Midbrain (tissue), 1 donor: ENCODE data around the gene PILRB.
"Not testable (repeated sequence)": the region's sequence is repeated elsewhere in the genome, so short reads cannot be mapped to it uniquely, and the experiment has no call there.

Experiments
- DNase-seq: peaks from one replicate; lab custom pipeline; 2025; lab: John Stamatoyannopoulos, UW

Gene PILRB

GRCh38 chr7:100356416-100357068 lies 1.4 kb upstream of the PILRB start:
- no peak for DNase-seq

GRCh38 chr7:100357131-100357561 lies 771 bp upstream of the PILRB start:
- no peak for DNase-seq

- DNase-seq, result no peak
Observed at GRCh38 chr7:100358857-100359212, 918 bp downstream of the PILRB start.

GRCh38 chr7:100360135-100360854 lies 2.4 kb downstream of the PILRB start:
- DNase-seq, result no peak

GRCh38 chr7:100363098-100363497 lies 5.2 kb downstream of the PILRB start:
- DNase-seq, result no peak

GRCh38 chr7:100363797-100364196 lies 5.9 kb downstream of the PILRB start:
- DNase-seq, result not testable (repeated sequence)

GRCh38 chr7:100364480-100364879 lies 6.6 kb downstream of the PILRB start:
- no peak for DNase-seq

- not testable (repeated sequence) for DNase-seq
Observed at GRCh38 chr7:100365998-100366367, 8.1 kb downstream of the PILRB start.

- DNase-seq, result no peak
Observed at GRCh38 chr7:100366411-100367250, 8.7 kb downstream of the PILRB start.

- DNase-seq, result no peak
Observed at GRCh38 chr7:100367251-100367620, 9.3 kb downstream of the PILRB start.

- DNase-seq, result no peak
Observed at GRCh38 chr7:100367676-100368613, 10.0 kb downstream of the PILRB start.

- DNase-seq, result peak; percentile 38
Observed at GRCh38 chr7:100369105-100369504, 11.2 kb downstream of the PILRB start.

- DNase-seq, result no peak
Observed at GRCh38 chr7:100370303-100370702, 12.4 kb downstream of the PILRB start.

GRCh38 chr7:100370746-100371145 lies 12.8 kb downstream of the PILRB start:
- no peak for DNase-seq

GRCh38 chr7:100371561-100372171 lies 13.7 kb downstream of the PILRB start:
- no peak for DNase-seq

GRCh38 chr7:100372256-100372655 lies 14.3 kb downstream of the PILRB start:
- no peak for DNase-seq

- no peak for DNase-seq
Observed at GRCh38 chr7:100372694-100373093, 14.8 kb downstream of the PILRB start.

GRCh38 chr7:100373261-100373831 lies 15.4 kb downstream of the PILRB start, which contains the start of gene PILRA:
TSS of gene PILRA (plus strand) at chr7:100373487. CDS start at chr7:100373657, 170 bp downstream.
- DNase-seq, result no peak

- DNase-seq, result not testable (repeated sequence)
Observed at GRCh38 chr7:100373870-100374598, 16.1 kb downstream of the PILRB start.

- DNase-seq, result no peak
Observed at GRCh38 chr7:100374601-100375000, 16.7 kb downstream of the PILRB start.
